Fibroblast of skin of left biceps (primary cell): ENCODE results near the gene PRAC2.

Experiments used
- DNase-seq, 2 experiments: peaks; one replicate each; pipeline ENCODE4 v3.0.0-alpha.2; 2013; ENCODE audit warnings: low read depth in 2 of 2

Gene PRAC2

DNA sequence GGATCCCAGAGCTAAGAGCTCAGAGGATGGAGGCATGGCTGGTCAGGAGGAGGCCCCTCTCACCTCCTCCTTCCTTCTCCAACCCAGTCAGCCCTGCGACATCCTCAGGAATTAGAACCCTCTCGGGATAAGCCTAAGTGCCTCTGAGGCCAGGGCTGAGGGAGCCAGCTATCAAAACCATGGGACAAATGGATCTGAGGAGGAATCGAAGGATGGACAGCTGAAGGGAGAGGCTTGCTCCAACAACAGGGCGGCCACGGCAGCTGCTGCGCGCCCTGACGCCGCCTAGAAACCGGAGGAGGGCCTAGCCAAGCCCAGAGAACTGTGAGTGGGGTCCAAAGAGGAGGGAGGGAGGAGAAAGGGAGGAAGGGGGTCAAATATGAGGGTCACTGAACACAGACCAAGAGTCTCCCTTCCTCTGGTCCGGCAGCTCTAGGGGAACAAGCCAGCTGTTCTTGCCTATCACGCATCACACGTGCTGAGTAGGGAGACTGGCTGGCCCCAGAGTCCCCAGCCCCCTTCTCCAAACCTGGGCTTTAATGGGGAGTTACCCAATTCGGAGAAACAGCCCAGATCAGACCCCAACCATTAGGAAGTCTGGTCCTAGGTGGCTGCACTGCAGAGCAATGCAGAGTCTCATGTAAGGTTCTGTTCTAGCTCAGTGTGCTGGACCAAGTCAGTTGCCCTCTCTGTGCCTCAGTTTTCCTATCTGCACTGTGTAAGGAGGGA lies 11.5 kb downstream of the PRAC2 start:
- no peak for DNase-seq

DNA sequence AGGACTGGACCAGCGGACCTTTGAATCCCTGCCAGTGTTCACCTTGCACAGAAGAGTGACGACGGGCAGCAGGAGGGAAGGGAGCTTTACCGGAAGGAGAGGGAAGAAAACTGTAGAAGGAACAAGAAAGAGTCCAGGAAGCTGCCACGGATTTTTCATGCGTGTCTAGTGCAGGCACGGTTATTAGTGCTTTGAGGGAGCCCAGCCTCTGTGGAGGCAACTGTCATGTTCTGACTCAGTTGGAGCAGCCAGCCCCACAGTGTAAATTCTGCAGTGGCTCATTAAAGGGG lies 12.0 kb downstream of the PRAC2 start:
- no peak for DNase-seq

- DNase-seq = no peak
Measured at GRCh38 chr17:48737330-48738043, 14.5 kb downstream of the PRAC2 start.

GRCh38 chr17:48738424-48738802 lies 15.4 kb downstream of the PRAC2 start:
- DNase-seq = no peak

- no peak for DNase-seq
Measured at GRCh38 chr17:48738803-48739526, 16.0 kb downstream of the PRAC2 start.

- no peak for DNase-seq
Measured at GRCh38 chr17:48740537-48740936, 17.6 kb downstream of the PRAC2 start.

GRCh38 chr17:48745381-48746275 lies 22.6 kb downstream of the PRAC2 start:
- no peak for DNase-seq

GRCh38 chr17:48746916-48747444 lies 24.0 kb downstream of the PRAC2 start:
- DNase-seq = no peak

- no peak for DNase-seq
Measured at GRCh38 chr17:48747445-48748363, 24.7 kb downstream of the PRAC2 start.

DNA sequence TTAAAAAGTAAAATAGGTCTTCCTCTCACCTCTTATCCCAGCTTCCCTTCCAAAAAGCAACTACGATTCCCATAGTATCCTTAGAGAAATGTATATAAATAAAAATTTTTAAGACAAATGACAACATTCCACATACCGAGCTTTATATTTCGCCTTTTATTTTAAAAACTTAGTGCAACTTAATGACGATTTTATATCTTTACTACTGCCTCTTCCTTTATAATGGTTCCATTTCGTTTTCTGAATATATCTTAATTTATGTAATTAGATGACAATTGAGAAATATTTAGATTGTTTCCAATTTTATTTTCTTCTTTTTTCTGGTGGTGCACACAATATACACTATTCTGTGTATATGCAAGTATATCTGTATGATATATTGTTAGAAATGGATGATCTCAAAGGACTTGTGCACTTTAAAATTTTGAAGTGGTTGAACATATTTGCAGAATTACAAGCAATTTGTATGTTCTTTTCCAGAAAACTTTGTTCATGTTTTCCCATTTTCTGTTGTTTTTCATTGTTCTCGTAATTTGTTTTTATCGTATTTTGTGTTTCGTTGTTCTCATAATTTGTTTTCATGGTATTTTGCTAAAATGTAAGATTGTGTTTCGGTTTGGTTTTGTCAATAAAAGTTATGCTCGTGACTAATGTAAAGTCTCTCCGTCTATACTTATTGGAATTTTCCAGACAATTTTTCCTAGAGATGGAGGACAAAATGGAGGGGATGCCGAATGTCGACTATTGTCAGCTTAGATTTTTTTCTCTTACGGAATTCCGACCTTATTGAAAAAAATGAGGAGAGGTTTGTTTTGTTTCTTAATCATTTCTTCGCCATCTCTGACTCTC lies 26.0 kb downstream of the PRAC2 start:
- no peak for DNase-seq

DNA sequence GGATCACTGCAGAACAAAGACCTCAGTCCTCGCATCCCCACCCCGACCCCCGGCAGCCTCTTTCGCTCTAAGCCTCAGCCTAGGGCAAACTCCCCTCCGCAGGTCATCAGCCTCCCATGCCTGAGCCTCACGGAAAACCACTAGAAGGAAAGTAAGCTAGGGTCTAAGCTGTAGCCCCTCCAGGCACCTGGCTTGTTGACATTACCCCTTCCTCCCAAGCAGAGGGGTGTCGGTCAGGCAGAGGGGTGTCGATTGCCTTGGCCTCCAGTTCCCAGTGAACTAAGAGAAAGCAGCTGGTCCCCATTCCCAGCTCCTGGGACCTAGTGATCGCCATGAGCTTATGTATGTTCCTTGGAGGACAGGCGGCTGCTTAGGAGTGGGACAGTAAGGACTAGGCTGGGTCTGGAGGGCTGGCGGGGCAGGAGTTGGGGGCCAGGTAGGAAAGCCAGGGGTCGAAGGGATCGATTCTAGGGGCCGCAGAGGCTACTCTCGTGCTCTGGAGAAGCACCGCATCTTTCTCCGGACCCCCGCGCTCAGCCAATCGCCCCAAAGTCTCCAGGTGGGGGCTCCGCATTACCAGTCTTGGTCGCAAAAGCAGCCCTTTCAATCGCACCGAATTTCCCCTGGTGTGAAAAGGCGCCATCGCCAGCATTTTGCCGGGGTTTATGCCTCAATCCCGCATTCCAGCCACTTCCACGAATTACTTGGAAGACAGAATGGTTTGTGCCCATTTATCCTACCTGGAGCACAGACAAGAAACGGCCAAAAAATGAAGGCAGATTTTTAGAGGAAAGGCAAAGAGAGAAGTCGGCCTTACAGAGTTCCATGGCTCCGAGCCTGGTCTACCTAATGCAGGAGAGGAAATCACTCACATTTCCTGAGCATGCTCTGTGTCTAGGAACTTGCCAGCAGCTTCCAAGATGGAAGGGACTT lies 26.9 kb downstream of the PRAC2 start:
- no peak for DNase-seq

DNA sequence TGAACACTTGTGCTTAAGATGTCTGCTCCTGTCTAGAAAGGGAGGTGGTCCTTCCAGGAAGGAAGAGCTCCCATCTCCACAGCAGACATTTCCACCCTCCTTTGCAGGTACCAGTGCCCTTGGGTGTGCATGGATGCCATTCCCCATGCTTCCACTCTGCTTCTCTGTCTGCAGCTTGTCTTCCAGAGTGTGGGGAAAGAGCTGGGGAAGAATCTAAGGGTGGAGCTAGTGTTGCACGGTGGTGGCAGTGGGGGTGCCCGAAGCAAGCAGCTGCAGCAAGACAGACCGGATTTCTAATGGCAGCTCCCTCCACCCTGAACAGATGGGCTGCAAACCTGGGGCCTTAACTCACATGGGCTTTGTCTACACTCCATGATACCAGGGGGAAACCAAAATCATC lies 28.2 kb downstream of the PRAC2 start:
- DNase-seq = no peak

DNA sequence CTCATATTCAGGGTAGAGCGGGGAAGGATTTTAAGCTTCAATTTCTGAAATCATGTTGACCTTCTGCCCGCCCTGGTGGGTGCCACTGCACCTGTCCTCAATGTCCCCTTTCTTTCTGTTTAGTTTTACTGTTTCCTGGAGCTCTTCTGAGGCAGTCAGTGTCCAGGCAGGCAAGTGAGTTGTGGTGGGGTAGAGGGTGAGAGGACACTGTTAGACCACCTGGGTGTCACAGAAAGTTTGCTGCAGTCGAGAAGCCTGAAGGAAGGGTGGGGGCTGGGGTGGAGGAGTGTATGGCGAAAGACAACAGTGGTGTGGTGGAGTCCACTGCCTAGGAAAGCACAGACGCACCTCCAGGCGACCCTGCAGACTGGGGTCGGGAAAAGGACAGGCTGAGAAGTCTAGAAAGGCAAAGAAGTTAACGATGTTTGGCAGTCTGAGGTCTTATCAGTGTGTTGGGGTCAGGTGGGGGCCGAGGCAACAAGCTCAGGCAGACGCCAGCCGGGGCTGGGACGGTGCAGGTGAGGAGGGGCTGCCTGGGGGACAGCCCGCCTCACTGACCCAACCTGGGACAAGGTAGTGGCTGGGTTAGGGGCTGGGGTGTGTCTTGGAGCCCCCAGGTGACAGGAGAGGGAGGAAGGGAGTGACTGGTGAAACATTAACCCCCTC lies 28.9 kb downstream of the PRAC2 start:
- DNase-seq = no peak

GRCh38 chr17:48752399-48753288 lies 29.7 kb downstream of the PRAC2 start:
- no peak for DNase-seq

- no peak for DNase-seq
Measured at GRCh38 chr17:48753794-48754499, 31.0 kb downstream of the PRAC2 start.

GRCh38 chr17:48754500-48755261 lies 31.7 kb downstream of the PRAC2 start:
- DNase-seq = no peak
